ENCODE data around the gene RPL18A. TPM values are rescaled to one million over a fixed set of nuclear protein-coding genes. Genes with fewer than 3 reads are reported as not detected.

RPL18A gene
- total and polyA plus RNA-seq, 8 donors: 854 to 4,061 (median 1,544) TPM

DNA sequence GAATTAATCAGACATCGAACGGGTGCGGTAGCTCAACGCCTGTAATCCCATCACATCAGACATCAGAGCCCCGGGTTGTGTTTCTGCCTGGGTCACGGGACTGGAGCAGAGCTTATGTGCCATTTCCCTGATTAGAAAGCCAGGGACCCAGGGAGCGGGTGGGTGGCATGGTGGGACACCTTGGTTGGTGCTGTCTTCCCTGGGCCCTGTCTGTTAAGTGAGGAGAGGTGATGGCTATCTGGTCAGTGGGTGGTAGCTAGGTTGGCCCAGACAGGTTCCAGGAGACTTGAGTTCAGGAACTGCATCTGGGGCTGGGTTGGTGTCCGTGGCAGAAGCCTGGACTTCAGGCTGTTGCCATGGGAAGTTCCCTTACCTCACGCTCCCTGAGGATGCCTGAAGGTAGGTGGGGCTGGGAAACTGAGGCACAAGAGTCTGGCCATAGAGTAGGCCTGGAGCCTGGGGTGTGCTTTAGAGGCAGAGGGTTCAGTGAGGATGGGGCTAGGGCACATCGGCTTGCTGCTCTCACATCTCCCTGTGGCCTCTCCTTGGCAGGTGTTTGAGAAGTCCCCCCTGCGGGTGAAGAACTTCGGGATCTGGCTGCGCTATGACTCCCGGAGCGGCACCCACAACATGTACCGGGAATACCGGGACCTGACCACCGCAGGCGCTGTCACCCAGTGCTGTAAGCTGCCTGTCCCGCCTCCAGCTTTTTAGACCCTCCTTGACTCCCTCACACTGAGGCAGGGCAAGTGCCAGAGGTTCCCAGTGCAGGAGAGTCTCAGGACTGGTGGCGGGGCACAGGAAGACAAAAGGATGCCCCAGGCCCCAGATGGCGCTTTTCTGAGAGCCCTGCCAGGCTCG lies 2.1 kb downstream of the RPL18A start:
- DNase-seq: no peak
- intact Hi-C loops (cut with DNase I; ENCODE audit: low total_unique reads): loop anchor here (5.0 to 10.0 kb wide), 2 partner anchors 76 to 133 kb away; no protein-coding TSS in a partner anchor
- Histone ChIP-seq H3K4me3 (peak overlapping the region in 3 of 4 donors; percentile 98 to 100 (median 99)), H3K4me1 (peaks cover 33 to 70% (median 57%) of the 10 kb centered on the region in 4 donors), H3K9me3 (no peaks in the 10 kb centered on the region), H3K27me3 (no peaks in the 10 kb centered on the region), H3K36me3 (peaks cover 32 to 51% (median 50%) of the 10 kb centered on the region in 4 donors), H3K27ac (peak overlapping the region in 4 of 5 donors; percentile 91 to 98 (median 94))
- 69 to 78% (median 71%) methylated on average over 14 to 23 of the region's 23 CpGs for WGBS, 5 donors
- TF ChIP-seq, protein P1, sequence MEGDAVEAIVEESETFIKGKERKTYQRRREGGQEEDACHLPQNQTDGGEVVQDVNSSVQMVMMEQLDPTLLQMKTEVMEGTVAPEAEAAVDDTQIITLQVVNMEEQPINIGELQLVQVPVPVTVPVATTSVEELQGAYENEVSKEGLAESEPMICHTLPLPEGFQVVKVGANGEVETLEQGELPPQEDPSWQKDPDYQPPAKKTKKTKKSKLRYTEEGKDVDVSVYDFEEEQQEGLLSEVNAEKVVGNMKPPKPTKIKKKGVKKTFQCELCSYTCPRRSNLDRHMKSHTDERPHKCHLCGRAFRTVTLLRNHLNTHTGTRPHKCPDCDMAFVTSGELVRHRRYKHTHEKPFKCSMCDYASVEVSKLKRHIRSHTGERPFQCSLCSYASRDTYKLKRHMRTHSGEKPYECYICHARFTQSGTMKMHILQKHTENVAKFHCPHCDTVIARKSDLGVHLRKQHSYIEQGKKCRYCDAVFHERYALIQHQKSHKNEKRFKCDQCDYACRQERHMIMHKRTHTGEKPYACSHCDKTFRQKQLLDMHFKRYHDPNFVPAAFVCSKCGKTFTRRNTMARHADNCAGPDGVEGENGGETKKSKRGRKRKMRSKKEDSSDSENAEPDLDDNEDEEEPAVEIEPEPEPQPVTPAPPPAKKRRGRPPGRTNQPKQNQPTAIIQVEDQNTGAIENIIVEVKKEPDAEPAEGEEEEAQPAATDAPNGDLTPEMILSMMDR (IDR thresholded peaks at IDR 0.05): no peak
- TF ChIP-seq POLR2A (IDR thresholded peaks at IDR 0.05): no peak
- TF ChIP-seq EP300 (IDR thresholded peaks at IDR 0.05): no peak
- TF ChIP-seq POLR2AphosphoS5 (IDR thresholded peaks at IDR 0.05): no peak

DNA sequence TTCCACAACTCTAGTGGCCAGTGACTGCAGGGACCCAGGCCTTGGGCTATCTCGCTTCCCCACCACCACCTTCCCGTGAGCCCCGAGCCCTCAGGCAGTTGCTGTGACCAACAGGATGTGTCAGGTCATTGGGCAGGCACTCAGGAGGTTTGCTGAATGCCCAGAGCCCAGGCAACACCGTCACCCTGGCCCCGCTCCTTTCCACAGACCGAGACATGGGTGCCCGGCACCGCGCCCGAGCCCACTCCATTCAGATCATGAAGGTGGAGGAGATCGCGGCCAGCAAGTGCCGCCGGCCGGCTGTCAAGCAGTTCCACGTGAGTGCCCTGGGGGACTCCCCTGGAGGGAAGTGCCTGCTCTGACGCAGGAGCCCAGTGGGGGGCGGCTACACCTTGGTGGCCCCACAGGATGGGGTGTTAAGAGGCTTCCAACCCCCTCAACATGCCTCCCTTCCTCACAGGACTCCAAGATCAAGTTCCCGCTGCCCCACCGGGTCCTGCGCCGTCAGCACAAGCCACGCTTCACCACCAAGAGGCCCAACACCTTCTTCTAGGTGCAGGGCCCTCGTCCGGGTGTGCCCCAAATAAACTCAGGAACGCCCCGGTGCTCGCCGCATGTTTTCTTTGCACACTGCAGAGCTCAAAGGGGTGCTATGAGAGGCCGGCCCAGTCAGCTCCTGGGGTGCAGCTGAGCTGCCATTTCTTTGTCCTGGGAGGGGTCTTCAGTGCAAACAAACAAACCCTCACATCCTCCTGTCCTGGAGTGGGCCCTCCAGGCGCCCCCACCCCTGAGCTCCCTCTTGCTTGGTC lies 3.2 kb downstream of the RPL18A start:
- 73 to 87% (median 77%) methylated on average over 18 to 31 of the region's 31 CpGs for WGBS, 5 donors
- no peaks in the 10 kb centered on the region for H3K9me3 ChIP-seq
- DNase-seq: no peak
- intact Hi-C loops (cut with DNase I; ENCODE audit: low total_unique reads): loop anchor here (5.0 to 10.0 kb wide), 2 partner anchors 74 to 132 kb away; no protein-coding TSS in a partner anchor
- H3K4me1 ChIP-seq: peaks cover 33 to 75% (median 59%) of the 10 kb centered on the region in 4 donors
- peak overlapping the region in 2 of 4 donors; percentile 99 to 100 for H3K4me3 ChIP-seq
- H3K36me3 ChIP-seq: peaks cover 32 to 51% (median 50%) of the 10 kb centered on the region in 4 donors
- H3K27me3 ChIP-seq: no peaks in the 10 kb centered on the region
- H3K27ac ChIP-seq: peak overlapping the region; percentile 55 to 98 (median 91)
- no peak for TF ChIP-seq POLR2A (IDR thresholded peaks at IDR 0.05)
- no peak for TF ChIP-seq POLR2AphosphoS5 (IDR thresholded peaks at IDR 0.05)
- no peak for TF ChIP-seq EP300 (IDR thresholded peaks at IDR 0.05)
- TF ChIP-seq, protein P1 (IDR thresholded peaks at IDR 0.05): no peak

DNA sequence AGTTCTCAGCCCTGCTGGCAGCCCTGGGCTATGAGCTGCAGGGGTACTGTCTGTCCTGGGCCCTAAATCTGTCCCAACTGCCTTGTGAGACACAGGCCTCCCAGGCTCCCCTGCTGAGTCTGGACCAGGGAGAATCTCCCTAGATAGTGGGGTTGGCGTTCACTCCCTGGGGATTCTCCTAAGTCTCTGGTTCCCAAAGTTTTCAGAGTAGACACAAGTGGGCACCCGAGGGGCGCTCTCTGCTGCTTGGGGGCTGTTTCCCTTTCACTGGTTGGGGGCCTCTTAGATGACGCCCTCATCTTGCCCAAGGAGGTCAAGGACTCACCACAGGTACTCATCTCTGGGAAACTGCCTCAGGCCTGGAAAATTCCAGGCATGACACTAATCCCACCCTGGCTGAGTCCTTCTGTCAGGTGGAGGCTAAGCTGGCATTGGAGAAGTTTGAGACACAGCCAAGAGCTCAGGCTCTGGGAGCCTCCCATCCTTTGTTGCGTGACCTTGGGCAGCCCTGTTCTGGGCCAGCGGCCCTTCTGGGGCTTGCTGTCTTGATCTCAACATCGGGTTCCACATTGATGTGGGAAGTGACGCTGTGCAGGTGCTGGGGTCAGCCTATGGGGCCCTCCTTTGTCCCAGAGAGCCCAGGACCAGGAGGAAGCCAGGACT lies 3.9 kb downstream of the RPL18A start:
- H3K4me1 ChIP-seq: peaks cover 33 to 75% (median 59%) of the 10 kb centered on the region in 4 donors

More for the DNA sequence above, 3.9 kb downstream of the RPL18A start:
- Histone ChIP-seq H3K36me3 (peaks cover 32 to 51% (median 50%) of the 10 kb centered on the region in 4 donors), H3K4me3 (peak overlapping the region in 1 of 4 donors; percentile 99), H3K27me3 (no peaks in the 10 kb centered on the region), H3K27ac (peak overlapping the region; percentile 55 to 98 (median 91)), H3K9me3 (no peaks in the 10 kb centered on the region)
- WGBS, 5 donors: 66 to 82% (median 73%) methylated on average over 4 to 8 of the region's 8 CpGs
- intact Hi-C loops (cut with DNase I; ENCODE audit: low total_unique reads): loop anchor here (5.0 to 10.0 kb wide), 2 partner anchors 74 to 131 kb away; no protein-coding TSS in a partner anchor
- no peak for DNase-seq
- TF ChIP-seq POLR2A (IDR thresholded peaks at IDR 0.05) (no peak), EP300 (IDR thresholded peaks at IDR 0.05) (no peak), POLR2AphosphoS5 (IDR thresholded peaks at IDR 0.05) (no peak)
- TF ChIP-seq, protein P1 (IDR thresholded peaks at IDR 0.05): no peak
